Panc1 (cell line): Measurements from ENCODE around the gene CMYA5. TPM values are rescaled to one million over a fixed set of nuclear protein-coding genes. Genes with fewer than 3 reads are reported as not detected.

ENCODE experiments used
- ATAC-seq: fragments of 200-7000 bp; cut with Tn5 transposase; 2 replicates; pipeline ENCODE4 v1.9.1; 2020; ENCODE audit warnings: mild to moderate bottlenecking, moderate library complexity
- BruUV-seq: library from RNA; stranded (reverse); fragments of 400-500 nt; replicated peaks from 2 replicates; lab custom pipeline; 2021; lab: Mats Ljungman, UMichigan
- CTCF ChIA-PET: fragments of 300-600 bp; sonication (Branson Sonifier 250); formaldehyde crosslinking; loops from one replicate; lab custom pipeline; 2022; ENCODE audit warnings: antibody characterized with exemption; lab: Charles Lee
- POLR2A ChIA-PET: fragments of 300-600 bp; sonication (Branson Sonifier 250); formaldehyde crosslinking; loops from one replicate; lab custom pipeline; 2022; ENCODE audit warnings: antibody characterized with exemption; lab: Charles Lee
- DNase-seq: peaks from one replicate; pipeline ENCODE4 v3.0.0-alpha.2; 2010; ENCODE audit warnings: low read depth, low spot score
- H3K27ac ChIP-seq: 2 replicates; pipeline ENCODE4 v1.5.1; 2011; ENCODE audit warnings: mild to moderate bottlenecking, low read length, inconsistent platforms
- H3K27me3 ChIP-seq: fragments of 200-500 bp; sonication (Bioruptor generic); 2 replicates; pipeline ENCODE4 v1.6.0; 2014; ENCODE audit warnings: low read length, inconsistent platforms; ENCODE audit not compliant: control insufficient read depth, insufficient read depth
- H3K36me3 ChIP-seq: fragments of 200-500 bp; sonication (Bioruptor generic); 2 replicates; pipeline ENCODE4 v1.5.1; 2014; ENCODE audit warnings: inconsistent platforms, mild to moderate bottlenecking, low read length, moderate library complexity; ENCODE audit not compliant: control insufficient read depth, insufficient read depth
- H3K4me1 ChIP-seq: 2 replicates; pipeline ENCODE4 v1.5.1; 2011; ENCODE audit warnings: inconsistent platforms, mild to moderate bottlenecking, low read length, moderate library complexity; ENCODE audit not compliant: control insufficient read depth, insufficient read depth
- H3K4me3 ChIP-seq, 2 experiments: 2 replicates each; pipeline ENCODE4 v1.5.1; 2011 to 2012; ENCODE audit warnings: low read depth in 2 of 2, low read length in 2 of 2, mild to moderate bottlenecking in 2 of 2, inconsistent platforms in 1 of 2, moderate library complexity in 1 of 2
- H3K9me3 ChIP-seq: fragments of 200-500 bp; sonication (Bioruptor generic); 2 replicates; pipeline ENCODE4 v1.5.1; 2014; ENCODE audit warnings: low read depth, mild to moderate bottlenecking, inconsistent platforms, low read length, moderate library complexity; ENCODE audit not compliant: control insufficient read depth, insufficient read depth
- CTCF ChIP-seq: fragments of 450-650 bp; IDR thresholded peaks from 2 replicates; pipeline ENCODE4 v1.5.1; 2017; ENCODE audit warnings: mild to moderate bottlenecking
- POLR2AphosphoS5 ChIP-seq: IDR thresholded peaks from 2 replicates; pipeline ENCODE4 v1.6.1; 2012; ENCODE audit warnings: mild to moderate bottlenecking, low read depth, low read length, moderate library complexity
- SIN3A ChIP-seq: IDR thresholded peaks from 2 replicates; pipeline ENCODE4 v1.6.1; 2012; ENCODE audit warnings: low read depth, mild to moderate bottlenecking, low read length, moderate library complexity, borderline replicate concordance; ENCODE audit not compliant: insufficient read depth
- TCF7L2 ChIP-seq: IDR thresholded peaks from 2 replicates; pipeline ENCODE4 v1.6.1; 2011; ENCODE audit warnings: mild to moderate bottlenecking, low read depth, low read length, inconsistent platforms
- in situ Hi-C: cut with HindIII; loops from 2 replicates; pipeline ENCODE4 v1.10.0; 2016; ENCODE audit warnings: low sequenced_read_pairs, low pct_unique_long_range_greater_than_20kb
- intact Hi-C: fragments of 100-400 bp; cut with micrococcal nuclease; formaldehyde crosslinking; loops from one replicate; pipeline ENCODE4 v1.10.0; 2022; ENCODE audit not compliant: unreplicated experiment
- total RNA-seq: library from RNA; stranded (reverse); gene quantifications from one replicate; pipeline ENCODE4 v1.2.1, GENCODE V29; 2021; ENCODE audit not compliant: unreplicated experiment
- TF ChIP-seq, protein P1 (sequence below), 2 experiments: IDR thresholded peaks; 2 replicates each; pipeline ENCODE4 v1.6.1; 2011 to 2012; ENCODE audit warnings: low read depth in 2 of 2, control low read depth in 1 of 2, low read length in 1 of 2, mild to moderate bottlenecking in 1 of 2, moderate library complexity in 1 of 2; ENCODE audit not compliant: insufficient read depth in 1 of 2

The CMYA5 gene
- total RNA-seq, 1 experiment from 2014 or later = 0.31 TPM

- BruUV-seq = no TSS peak
- H3K4me1 ChIP-seq = no peaks in the 10 kb centered on the region
- H3K27ac ChIP-seq = no peak overlapping the region
- H3K27me3 ChIP-seq = no peaks in the 10 kb centered on the region
- no peak for DNase-seq
- ChIA-PET CTCF (no interaction called here), POLR2A (no interaction called here)
- in situ Hi-C loops = no loop called here
- no peaks in the 10 kb centered on the region for H3K9me3 ChIP-seq
- TF ChIP-seq SIN3A = no peak
- TF ChIP-seq POLR2AphosphoS5 = no peak
- no peak for TF ChIP-seq CTCF
- TF ChIP-seq, protein P1, sequence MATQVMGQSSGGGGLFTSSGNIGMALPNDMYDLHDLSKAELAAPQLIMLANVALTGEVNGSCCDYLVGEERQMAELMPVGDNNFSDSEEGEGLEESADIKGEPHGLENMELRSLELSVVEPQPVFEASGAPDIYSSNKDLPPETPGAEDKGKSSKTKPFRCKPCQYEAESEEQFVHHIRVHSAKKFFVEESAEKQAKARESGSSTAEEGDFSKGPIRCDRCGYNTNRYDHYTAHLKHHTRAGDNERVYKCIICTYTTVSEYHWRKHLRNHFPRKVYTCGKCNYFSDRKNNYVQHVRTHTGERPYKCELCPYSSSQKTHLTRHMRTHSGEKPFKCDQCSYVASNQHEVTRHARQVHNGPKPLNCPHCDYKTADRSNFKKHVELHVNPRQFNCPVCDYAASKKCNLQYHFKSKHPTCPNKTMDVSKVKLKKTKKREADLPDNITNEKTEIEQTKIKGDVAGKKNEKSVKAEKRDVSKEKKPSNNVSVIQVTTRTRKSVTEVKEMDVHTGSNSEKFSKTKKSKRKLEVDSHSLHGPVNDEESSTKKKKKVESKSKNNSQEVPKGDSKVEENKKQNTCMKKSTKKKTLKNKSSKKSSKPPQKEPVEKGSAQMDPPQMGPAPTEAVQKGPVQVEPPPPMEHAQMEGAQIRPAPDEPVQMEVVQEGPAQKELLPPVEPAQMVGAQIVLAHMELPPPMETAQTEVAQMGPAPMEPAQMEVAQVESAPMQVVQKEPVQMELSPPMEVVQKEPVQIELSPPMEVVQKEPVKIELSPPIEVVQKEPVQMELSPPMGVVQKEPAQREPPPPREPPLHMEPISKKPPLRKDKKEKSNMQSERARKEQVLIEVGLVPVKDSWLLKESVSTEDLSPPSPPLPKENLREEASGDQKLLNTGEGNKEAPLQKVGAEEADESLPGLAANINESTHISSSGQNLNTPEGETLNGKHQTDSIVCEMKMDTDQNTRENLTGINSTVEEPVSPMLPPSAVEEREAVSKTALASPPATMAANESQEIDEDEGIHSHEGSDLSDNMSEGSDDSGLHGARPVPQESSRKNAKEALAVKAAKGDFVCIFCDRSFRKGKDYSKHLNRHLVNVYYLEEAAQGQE (IDR thresholded peaks at IDR 0.05; ENCODE audit: insufficient read depth in 1 of 2, low read depth in 2 of 2, low read length in 1 of 2) = no peak
- TF ChIP-seq TCF7L2 = no peak
- intact Hi-C loops = no loop called here
- no peak overlapping the region for H3K4me3 ChIP-seq
- H3K36me3 ChIP-seq = no peaks in the 10 kb centered on the region
- no peak for ATAC-seq
Observed at GRCh38 chr5:79806741-79807140, 117.1 kb downstream of the CMYA5 start.

DNA sequence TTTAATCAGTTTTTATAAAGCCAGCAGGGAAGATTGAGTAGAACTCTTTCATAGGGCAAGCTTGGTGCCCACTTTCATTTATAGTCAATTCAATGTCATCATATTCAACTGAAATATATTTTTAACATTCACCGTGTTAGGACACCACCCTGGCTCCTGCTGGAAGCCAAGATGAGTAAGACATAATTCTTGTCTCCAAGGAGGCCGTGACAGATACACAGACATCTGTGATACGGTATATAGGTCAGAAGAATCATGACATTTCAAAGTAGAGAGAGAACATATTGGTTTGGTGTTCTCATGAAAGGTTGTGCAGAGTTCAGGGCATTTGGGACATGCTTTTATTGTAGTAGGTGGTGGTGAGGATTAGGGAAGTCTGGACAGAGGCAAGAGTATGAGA, 120.1 kb downstream of the CMYA5 start:
- no peak overlapping the region for H3K27ac ChIP-seq
- in situ Hi-C loops (no loop called here), intact Hi-C loops (no loop called here)
- H3K4me1 ChIP-seq = no peaks in the 10 kb centered on the region
- H3K4me3 ChIP-seq = no peak overlapping the region
- BruUV-seq = no TSS peak
- ChIA-PET CTCF (no interaction called here), POLR2A (no interaction called here)
- DNase-seq (no peak), ATAC-seq (no peak)
- no peaks in the 10 kb centered on the region for H3K9me3 ChIP-seq
- peaks cover 6% of the 10 kb centered on the region; the same call in 1 of the 2 replicates for H3K27me3 ChIP-seq
- TF ChIP-seq TCF7L2 (no peak), POLR2AphosphoS5 (no peak), SIN3A (no peak)
- TF ChIP-seq, protein P1 (IDR thresholded peaks at IDR 0.05; ENCODE audit: insufficient read depth in 1 of 2, low read depth in 2 of 2, low read length in 1 of 2) = no peak
- no peaks in the 10 kb centered on the region for H3K36me3 ChIP-seq
